Activated T-helper 2 cell treated with anti-CD3 and anti-CD28 coated beads, Interferon-gamma antibody, Interleukin-2, Interleukin-4, amounts not matched to agents 10 μg/mL and 5 μg/mL and 100 μg/mL, durations not matched to agents 14 hours and 24 hours and 36 hours (primary cell): Measurements from ENCODE around the gene SLC7A6. TPM values are rescaled to one million over a fixed set of nuclear protein-coding genes. Genes with fewer than 3 reads are reported as not detected.

Experiments used
- total RNA-seq: library from RNA; stranded (reverse); gene quantifications from 2 replicates; pipeline ENCODE4 v1.2.3, GENCODE V29; 2022

SLC7A6 gene
- total RNA-seq, 1 donor from 2014 or later, result 107 TPM

Other genes with a start within 250 kb of the SLC7A6 start
- not detected in 2 replicates for gene DPEP2NB, start 248.6 kb upstream of the SLC7A6 start, total RNA-seq
- gene DDX28, start 241.3 kb upstream of the SLC7A6 start, total RNA-seq, result 19.3 TPM in 2 replicates
- 31.2 and 34.3 TPM in 2 replicates for gene DUS2, start 241.2 kb upstream of the SLC7A6 start, total RNA-seq
- gene NFATC3, start 179.2 kb upstream of the SLC7A6 start, total RNA-seq, result 136 and 146 TPM in 2 replicates
- 0.23 and 0.34 TPM in 2 replicates for gene ESRP2, start 28.4 kb upstream of the SLC7A6 start, total RNA-seq
- gene PLA2G15, start 19.2 kb upstream of the SLC7A6 start, total RNA-seq, result 9.0 and 10.3 TPM in 2 replicates
- 24.7 and 26.7 TPM in 2 replicates for gene SLC7A6OS, start 46.4 kb downstream of the SLC7A6 start, total RNA-seq
- 80.5 and 90.7 TPM in 2 replicates for gene PRMT7, start 46.5 kb downstream of the SLC7A6 start, total RNA-seq
- 0.07 and 0.25 TPM in 2 replicates for gene SMPD3, start 184.0 kb downstream of the SLC7A6 start, total RNA-seq